ENCODE results near the gene FOLR2.
"Not testable (repeated sequence)": the region's sequence is repeated elsewhere in the genome, so short reads cannot be mapped to it uniquely, and the experiment has no call there.

Gene FOLR2

DNA sequence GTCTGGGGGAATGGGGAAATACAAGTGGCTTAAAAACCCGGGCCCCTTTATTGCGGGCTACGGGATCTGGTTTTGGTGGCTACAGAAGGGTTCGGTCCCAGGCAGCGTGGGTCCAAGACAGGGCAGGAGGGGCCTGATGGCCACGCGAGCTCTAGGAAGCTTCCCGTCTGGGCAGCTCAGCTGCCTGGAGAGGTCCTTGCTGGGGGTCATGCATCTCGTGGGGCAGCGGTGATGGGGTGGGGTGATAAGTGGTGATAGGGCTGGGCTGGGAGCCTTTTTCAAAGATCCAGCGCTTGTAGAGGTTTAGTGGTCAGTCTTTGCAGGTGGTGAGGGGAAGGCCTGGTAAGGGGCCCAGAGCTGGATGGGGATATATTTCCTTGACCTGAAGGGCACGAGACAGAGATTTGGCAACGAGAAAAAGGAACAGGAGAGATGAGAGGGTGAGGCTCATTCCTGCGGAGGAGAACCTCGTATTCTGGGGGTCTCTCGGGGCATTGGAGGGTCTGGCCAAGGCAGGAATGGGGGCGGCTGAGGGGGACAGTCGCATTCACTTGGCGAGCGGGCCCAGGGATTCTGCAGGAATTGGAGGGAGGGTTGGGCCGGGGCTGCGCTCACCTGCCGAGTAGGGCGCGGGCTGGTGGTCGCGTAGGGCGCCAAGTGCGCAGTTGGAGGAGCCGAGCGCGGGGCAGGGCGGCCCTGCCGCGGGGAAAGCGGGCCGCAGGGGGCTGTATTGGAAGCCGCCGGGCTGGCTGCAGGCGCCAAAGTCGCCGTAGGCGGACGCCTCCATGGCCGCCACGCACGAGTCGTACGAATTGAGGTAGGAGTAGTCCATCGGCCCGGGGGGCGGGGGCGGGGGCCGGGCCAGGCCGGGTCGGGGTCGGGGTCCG lies 26.8 kb downstream of the FOLR2 start:
- no peak for DNase-seq

DNA sequence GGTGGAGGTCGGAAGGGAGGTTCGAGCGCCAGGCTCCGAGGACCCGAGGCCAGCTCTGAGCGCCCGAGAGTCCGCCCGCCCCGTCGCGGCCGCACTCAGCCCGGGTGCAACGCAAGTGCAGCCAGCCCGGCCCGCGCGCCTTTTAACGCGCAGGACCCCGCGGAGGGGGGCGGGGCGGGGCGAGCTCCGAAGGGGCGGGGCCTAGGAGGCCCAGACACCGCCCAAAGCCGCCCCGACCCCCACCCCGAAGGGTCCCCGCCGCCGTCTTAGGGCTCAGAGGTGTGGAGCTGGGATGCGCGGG lies 27.4 kb downstream of the FOLR2 start, which contains the start of gene PHOX2A:
PHOX2A (minus strand) TSS at position 117 of the 301 bp plus-strand sequence. CDS start 172 bp downstream, outside the sequence.
- DNase-seq = no peak

DNA sequence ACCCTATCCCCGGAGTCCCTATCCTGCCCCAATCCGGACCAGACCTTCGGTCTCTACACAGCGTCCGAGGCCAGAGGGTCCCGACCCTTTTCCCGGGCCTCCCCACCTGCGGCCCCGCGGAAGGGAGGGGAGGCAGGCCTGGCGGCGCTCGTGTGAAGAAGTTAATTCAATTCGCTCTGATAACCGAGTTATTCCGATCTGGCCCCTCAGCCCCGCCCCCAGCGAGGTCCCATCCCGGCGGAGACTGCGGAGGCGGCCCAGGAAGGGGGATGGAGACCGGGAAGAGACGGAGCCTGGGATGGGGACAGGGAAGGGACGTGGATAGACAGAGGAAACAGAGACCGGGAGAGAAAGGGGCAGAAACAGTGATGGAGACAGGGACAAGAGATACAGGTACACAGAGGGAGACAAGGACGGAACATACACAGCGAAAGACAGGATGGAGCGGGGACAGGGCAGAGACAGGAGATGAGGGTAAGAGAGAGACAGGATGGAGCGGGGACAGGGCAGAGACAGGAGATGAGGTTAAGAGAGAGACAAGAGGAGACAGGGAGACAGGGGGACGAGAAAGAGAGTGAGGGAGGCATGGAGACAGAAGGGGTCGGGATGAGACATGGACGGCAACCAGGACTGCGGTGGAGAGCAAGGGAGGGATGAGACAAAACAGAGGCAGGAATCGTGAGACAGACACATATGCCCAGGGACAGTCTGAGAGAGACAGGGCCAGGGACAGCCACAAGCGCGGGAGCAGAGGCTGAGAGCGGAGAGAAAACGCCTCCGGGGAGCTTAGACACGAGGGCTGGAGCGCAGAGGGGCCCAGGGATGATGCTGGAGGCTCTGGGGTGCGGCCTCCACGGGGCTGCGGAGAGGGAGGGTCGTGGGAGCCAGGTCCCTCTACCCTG lies 28.0 kb downstream of the FOLR2 start:
- DNase-seq = no peak

DNA sequence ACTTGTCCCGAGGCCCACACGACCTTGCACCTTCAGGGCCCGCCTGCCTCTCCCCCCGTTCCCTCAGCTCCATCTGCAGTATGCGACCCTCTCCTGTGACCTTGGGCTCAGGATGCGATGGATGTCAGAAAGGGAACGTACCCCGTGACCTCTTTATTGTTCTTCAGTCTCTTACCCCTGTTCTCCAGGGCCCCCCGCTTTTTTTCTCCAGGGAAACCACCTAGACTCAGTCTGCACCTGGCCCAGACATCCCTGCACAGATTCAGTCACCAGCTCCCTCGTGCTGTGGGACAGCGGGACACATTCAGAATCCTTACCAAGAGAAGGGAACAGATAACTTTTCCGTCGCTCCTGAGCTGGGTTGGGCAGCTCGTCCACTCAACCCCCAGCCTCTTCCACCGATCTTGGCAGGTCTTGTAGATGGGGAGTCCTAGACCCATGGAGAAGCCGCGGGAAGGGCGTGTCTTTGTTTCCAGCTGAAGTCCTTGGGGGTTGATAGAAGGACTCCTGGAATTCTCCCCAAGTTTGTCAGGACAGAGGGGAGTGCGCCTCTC lies 28.7 kb downstream of the FOLR2 start:
- DNase-seq = no peak

DNA sequence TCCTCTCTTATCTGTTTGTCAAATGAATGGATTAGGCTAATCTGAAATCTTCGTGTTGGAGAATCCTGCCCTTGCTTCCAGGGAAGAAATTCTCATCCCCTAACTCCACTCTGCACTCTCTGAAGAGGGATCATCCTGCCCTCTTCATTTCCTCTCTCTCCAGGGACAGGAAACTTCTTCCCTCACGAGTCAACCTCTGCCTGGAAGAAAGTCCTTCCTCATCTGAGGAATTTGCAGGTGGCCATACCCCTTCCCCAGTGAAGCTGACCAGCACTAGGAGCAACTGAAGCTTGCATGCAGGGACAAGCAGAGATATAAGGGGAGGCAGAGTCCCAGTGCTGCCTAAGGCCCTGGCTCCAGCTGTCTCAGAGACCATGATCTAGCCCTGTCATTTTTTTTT lies 31.0 kb downstream of the FOLR2 start:
- no peak for DNase-seq

DNA sequence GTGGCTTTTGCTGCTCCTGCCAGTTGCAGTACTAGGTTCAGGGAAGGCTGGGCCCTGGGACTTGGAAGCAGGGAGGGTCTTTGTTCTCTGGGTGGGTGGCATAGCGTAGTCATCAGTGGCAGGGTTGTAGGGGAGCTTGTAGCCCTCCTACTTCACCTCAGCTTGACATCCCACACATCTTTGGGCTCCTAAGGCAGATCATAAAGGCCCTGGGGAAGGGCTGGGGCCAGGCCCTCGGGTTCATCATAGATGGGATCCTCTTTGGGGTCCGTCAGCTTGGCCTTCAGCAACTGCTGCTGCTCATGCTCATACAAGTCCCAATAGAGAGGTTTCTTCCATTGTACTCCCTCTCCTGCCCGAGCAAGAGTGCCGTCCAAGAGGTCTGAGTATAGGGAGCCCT lies 33.4 kb downstream of the FOLR2 start:
- no peak for DNase-seq

DNA sequence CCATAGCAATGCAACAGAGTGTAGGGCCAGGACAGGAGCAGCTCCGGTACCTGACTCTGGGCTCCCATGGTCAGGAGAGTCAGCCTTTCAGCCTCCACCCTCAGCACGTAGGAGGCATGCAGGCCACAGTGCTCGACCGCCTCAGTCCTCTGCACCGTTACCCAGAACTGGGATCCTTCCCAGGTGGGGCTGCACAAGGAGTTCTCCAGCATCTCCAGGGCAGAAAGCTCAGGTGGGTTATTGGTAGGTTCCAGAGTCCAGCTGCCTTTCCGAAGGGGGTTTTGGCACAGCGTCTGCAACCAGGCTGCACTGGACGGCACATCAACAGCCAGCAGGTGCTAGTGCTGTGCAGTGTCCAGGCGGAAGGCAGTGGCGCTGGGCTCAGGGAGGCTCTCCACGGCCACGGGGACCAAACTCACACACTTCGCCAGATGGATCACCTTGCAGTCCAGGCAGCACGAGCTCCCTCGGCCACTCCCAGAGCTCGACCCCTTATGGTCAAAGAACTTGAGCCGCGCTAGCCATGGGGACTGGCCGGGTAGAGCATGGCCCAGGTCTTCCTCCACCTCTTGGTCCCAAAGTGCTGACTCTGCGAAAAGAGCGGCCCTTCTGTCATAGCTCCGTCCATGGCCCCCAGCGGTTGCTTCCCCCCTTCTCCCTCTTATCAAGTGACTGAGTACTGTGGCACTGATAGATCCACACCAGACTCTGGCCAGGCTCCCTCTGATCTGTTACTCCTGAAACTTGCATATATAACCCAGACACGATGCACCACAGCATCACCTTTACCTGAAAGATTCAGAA lies 34.3 kb downstream of the FOLR2 start:
- no peak for DNase-seq

DNA sequence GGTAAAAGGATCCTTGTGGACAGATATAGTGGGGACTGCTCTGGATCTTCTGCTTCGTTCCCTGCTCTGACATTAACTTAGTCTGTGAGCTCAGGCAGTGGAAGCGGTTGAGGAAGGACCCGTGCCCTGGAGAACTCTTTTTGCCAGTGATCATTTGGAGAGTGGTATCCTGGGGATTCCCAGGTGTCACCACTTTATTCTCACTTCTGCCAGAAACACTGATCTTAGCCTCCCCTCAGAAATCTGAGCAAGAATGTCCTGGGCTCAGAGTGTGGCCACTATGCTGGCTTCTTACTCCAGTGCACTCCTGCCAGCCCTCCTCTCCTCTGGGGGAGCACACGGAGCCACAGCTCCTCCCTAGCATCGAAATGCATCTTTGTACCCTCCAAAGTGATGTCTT lies 35.0 kb downstream of the FOLR2 start:
- DNase-seq = no peak

DNA sequence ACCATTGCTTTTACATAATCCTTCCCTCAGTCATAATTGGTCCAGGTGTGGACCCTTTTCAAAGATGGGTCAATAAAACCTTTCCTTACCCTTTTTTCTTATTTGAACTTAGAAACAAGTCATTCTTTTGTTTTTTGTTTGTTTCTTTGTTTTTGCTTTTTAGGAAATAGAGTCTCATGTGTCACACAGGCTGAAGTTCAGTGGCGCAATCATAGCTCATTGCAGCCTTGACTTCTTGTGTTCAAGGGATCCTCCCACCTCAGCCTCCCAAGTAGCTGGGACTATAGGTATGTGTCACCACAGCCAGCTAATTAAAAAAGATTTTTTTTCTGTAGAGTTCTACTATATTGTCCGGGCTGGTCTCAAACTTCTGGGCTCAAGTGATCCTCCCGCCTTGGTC lies 36.8 kb downstream of the FOLR2 start:
- no peak for DNase-seq

DNA sequence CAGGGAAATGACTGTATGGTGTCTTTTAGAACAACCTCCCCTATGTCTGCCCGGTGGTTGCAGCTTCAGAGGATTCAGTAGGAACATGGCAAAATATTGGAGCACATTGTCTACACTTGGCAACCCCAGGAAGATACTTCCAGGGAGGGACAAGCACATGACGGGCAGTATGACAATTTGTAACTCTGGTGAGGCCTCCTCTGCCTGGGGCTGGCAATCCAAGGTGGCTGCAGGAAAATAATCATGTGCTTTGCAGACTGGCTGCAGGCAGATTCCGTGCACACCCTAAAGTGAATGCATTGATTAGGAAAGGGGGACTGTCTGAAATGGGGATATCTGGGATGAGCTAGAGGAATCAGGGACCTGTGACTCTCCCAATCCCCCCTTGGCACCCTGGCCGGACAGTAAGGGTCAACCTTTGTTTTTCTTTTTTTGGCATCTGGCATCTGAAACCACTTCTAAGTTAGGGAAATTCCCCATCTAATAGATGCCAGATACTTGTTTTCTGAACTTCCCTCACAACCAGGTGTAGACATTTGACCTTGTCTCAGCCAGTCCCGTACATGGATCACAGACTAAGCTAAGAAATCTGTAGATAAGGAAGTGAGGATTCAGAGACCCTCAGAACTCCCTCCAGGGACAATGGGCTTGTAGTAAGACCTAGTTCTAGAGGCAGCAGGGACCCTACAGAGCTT lies 37.9 kb downstream of the FOLR2 start:
- no peak for DNase-seq

DNA sequence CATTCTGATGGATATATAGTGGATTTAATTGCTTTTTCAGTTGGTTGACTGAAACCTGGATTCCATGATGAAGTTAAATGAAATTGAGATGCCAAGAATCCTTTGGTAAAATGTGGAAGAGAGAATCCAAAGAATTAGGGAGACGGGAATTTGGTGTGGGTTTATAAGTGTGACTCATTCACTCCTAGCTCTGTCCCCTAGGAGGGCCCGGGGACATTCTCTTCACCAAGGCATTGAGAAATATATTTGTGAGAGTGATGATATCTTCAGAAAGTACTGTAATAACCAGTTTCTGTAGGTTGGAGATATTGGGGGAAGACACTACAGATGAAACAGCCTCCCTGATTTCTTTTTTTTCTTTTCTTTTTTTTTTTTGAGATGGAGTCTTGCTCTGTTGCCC lies 41.0 kb downstream of the FOLR2 start:
- DNase-seq = no peak

DNA sequence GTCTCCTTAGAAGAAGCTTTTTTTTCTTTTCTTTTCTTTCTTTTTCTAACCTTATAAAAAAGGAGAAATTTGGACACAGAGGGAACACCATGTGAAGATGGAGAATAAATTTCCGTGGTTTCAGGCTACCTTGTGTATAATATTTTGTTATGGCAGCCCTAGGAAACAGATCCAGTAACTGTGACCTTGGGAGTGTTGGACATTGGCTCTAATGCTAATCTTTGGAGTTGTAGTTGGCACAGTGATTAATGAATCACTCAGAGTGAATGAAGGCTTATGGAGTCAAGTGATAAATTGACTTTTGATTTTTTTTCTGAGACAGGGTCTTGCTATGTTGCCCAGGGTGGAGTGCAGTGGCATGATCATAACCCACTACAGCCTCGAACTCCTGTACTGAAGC lies 42.9 kb downstream of the FOLR2 start:
- no peak for DNase-seq

DNA sequence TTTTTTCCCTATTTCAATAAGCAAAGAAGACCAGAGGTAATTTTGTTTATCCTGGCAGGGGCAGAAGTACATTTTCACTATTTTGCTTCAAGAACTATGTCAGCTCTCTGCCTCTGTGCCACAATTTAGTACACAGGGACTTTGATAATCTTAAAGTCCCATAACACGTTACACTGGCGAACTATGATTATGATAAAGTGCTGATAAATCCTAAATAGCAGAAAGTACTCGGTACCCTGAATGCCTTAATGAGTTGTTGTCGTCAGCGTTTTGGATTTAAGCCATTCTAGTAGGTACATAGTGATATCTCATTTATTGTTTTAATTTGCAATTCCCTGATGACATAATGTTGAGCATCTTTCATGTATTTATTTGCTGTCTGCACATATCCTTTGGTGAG lies 44.0 kb downstream of the FOLR2 start:
- DNase-seq = no peak

DNA sequence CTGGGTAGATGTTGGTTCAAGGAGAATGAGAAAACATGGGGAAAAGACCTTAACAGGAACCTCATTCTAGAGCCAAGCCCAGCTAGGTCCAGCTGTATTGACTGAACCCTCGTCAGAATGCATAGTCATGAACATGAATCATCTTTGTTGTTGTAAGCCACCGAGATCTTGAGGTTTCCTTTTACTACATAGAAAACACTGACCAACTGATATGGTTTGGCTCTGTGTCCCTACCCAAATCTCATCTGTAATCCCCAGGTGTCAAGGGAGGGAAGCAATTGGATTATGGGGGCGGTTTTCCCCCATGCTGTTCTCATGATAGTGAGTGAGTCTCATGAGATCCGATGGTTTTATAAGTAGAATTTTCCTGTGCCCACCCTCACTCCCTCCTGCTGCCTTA lies 46.8 kb downstream of the FOLR2 start:
- no peak for DNase-seq

DNA sequence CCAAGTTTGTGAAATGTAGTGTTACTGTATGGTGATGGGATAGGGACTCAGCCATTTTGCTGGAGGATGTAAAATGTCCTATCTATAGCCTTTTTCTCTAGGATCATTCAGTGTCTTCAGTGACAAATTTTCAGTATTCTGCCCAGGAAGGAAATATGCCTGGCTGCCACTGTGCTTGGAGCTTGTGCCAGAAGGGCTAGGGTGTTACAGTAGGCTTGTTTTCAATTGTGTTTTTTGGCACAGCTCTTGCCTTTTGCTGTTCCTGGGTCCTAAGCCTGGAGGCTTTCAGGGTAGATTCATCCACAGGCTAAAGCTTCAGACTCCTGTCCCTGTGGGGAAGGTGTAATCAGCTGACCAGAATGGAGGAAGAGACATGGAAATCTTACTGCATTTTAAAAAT lies 49.4 kb downstream of the FOLR2 start:
- DNase-seq = no peak

DNA sequence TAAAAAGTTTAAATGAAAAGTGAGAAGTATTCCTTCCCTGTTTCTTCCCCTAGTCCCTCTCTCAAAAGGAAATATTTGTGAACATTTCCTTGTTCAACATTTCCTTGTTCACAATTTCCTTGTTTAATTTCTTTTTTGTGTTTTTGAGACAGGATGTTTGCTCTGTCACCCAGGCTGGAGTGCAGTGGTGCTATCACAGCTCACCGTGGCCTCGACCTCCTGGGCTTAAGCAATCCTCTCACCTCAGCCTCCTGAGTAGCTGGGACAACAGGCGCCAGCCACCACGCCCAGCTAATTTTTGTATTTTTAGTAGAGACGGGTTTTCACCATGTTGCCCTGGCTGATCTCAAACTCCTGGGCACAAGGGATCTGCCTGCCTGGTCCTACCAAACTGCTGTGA lies 50.4 kb downstream of the FOLR2 start:
- DNase-seq = not testable (repeated sequence)

DNA sequence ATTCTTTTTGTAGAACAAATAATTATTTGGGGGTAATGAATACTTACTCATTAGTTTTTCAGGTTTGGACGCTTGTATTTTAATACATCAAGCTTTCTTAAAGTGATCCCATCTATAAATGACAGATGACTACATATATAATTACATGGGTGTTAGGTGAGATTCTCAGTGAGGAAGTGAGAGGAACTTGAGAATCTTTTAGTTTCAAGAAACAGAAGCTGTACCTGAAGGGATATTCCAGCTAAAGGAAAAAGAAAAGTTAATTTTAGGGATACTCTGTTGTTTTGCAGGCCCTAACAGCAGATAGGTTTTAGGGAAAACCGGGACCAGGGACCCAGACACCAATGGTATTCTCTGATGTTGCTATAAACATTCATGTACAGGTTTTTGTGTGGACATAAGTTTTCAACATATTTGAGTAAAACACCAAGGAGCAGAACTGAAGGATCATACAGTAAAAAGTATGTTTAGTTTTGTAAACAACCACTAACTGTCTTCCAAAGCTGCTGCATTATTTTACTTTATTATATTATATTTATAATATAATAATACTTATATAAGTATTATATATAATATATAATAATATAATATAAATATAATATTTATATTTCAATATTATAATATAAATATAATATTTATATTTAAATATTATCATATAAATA lies 51.5 kb downstream of the FOLR2 start:
- no peak for DNase-seq

Data from stimulated activated CD4-positive, alpha-beta T cell treated with anti-CD3 and anti-CD28 coated beads, Interleukin-1b, Interleukin-23, amount 100 ng/mL, for 48 hours (primary cell).